ENCODE results near the gene CEP250.

DNA sequence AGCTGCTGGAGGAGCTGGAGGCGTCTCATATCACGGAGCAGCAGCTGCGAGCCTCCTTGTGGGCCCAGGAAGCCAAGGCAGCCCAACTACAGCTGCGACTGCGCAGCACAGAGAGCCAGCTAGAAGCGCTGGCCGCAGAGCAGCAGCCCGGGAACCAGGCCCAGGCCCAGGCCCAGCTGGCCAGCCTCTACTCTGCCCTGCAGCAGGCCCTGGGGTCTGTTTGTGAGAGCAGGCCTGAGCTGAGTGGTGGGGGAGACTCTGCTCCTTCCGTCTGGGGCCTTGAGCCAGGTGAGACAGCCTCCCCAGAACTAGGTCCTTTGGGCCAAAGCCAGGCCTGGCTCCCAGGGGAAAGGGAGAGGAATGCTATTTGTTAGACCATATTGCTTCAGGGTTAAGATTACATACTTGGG, 42.4 kb downstream of the CEP250 start:
- TF ChIP-seq CTCF (IDR thresholded peaks at IDR 0.05; ENCODE audit: poor library complexity, severe bottlenecking) (no peak), EZH2 (IDR thresholded peaks at IDR 0.05; ENCODE audit: borderline replicate concordance, insufficient read depth, low read length, poor library complexity, severe bottlenecking) (no peak), POLR2AphosphoS5 (IDR thresholded peaks at IDR 0.05) (no peak), EP300 (conservative IDR thresholded peaks at IDR 0.05; ENCODE audit: poor library complexity, severe bottlenecking) (no peak), MXI1 (conservative IDR thresholded peaks at IDR 0.05; ENCODE audit: poor library complexity, severe bottlenecking) (no peak)

All from neural cell (in vitro differentiated cells).